ENCODE data around the gene AGK.

AGK gene

DNA sequence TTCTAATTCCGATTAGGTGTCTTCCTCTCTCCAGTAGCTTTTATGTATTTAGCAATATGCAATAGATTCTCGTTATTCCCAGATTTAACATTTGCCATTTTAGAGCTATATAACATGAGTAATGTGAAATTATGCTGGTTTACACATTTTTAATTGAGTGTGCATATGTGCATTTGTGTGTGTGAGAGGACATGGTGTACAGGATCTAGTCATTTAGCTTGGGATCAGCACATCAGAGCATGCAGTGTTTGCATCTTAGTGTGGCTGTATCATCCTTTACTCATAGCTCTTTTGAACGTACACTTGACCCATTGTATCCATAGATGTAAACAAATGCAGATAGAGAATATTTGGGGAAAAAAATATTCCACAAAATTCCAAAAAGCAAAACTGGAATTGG lies 84.8 kb downstream of the AGK start:
- DNase-seq (ENCODE audit: low read depth in 1 of 2, low spot score in 1 of 2) = no peak
- H3K27ac ChIP-seq (replicated peaks) = no peak overlapping the region
- TF ChIP-seq SPI1 (IDR thresholded peaks at IDR 0.05; ENCODE audit: borderline replicate concordance, low read depth) = no peak
- TF ChIP-seq, protein P1, sequence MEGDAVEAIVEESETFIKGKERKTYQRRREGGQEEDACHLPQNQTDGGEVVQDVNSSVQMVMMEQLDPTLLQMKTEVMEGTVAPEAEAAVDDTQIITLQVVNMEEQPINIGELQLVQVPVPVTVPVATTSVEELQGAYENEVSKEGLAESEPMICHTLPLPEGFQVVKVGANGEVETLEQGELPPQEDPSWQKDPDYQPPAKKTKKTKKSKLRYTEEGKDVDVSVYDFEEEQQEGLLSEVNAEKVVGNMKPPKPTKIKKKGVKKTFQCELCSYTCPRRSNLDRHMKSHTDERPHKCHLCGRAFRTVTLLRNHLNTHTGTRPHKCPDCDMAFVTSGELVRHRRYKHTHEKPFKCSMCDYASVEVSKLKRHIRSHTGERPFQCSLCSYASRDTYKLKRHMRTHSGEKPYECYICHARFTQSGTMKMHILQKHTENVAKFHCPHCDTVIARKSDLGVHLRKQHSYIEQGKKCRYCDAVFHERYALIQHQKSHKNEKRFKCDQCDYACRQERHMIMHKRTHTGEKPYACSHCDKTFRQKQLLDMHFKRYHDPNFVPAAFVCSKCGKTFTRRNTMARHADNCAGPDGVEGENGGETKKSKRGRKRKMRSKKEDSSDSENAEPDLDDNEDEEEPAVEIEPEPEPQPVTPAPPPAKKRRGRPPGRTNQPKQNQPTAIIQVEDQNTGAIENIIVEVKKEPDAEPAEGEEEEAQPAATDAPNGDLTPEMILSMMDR (IDR thresholded peaks at IDR 0.05; ENCODE audit: insufficient read depth, low read length) = no peak
- TF ChIP-seq, protein P2, sequence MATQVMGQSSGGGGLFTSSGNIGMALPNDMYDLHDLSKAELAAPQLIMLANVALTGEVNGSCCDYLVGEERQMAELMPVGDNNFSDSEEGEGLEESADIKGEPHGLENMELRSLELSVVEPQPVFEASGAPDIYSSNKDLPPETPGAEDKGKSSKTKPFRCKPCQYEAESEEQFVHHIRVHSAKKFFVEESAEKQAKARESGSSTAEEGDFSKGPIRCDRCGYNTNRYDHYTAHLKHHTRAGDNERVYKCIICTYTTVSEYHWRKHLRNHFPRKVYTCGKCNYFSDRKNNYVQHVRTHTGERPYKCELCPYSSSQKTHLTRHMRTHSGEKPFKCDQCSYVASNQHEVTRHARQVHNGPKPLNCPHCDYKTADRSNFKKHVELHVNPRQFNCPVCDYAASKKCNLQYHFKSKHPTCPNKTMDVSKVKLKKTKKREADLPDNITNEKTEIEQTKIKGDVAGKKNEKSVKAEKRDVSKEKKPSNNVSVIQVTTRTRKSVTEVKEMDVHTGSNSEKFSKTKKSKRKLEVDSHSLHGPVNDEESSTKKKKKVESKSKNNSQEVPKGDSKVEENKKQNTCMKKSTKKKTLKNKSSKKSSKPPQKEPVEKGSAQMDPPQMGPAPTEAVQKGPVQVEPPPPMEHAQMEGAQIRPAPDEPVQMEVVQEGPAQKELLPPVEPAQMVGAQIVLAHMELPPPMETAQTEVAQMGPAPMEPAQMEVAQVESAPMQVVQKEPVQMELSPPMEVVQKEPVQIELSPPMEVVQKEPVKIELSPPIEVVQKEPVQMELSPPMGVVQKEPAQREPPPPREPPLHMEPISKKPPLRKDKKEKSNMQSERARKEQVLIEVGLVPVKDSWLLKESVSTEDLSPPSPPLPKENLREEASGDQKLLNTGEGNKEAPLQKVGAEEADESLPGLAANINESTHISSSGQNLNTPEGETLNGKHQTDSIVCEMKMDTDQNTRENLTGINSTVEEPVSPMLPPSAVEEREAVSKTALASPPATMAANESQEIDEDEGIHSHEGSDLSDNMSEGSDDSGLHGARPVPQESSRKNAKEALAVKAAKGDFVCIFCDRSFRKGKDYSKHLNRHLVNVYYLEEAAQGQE (IDR thresholded peaks at IDR 0.05; ENCODE audit: insufficient replicate concordance, low read depth) = no peak
- TF ChIP-seq POLR2AphosphoS5 (IDR thresholded peaks at IDR 0.05; ENCODE audit: low read depth) = no peak
- TF ChIP-seq GABPA (IDR thresholded peaks at IDR 0.05; ENCODE audit: low read depth) = no peak
- no peaks in the 10 kb centered on the region for H3K27me3 ChIP-seq (ENCODE audit: insufficient read depth, poor library complexity, severe bottlenecking)
- no peak overlapping the region for H3K4me3 ChIP-seq (replicated peaks; ENCODE audit: insufficient read depth, low read length)

DNA sequence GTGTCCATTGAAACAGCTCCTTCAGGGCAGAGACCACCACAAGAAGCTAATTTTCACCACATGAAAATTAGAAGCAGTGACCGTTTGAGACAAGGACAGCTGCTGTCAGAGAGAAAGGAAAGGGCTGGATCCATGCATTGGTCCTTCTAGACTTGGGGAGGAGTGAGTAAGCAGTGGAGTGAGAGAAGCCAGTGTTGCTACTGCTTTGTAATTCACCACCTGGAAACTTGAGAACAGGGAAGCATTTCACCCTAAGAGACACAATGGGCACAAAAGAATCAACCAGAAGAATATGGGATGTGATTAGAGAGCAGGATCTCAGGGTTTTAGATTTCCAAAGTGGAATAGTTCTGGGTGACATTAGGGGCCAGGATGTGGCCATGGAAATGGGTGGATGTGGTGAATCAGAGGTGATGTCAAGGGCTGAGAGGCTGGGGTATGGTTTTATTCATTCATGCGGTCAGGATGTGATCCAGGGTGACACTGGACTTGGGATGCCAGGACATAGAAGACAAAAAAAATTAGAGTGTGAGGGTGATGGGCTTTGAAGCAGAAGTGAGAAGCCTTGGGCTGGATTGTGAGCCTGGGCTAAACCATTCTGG lies 89.1 kb downstream of the AGK start:
- DNase-seq (ENCODE audit: low read depth in 1 of 2, low spot score in 1 of 2) = no peak
- TF ChIP-seq SPI1 (IDR thresholded peaks at IDR 0.05; ENCODE audit: borderline replicate concordance, low read depth) (no peak), POLR2AphosphoS5 (IDR thresholded peaks at IDR 0.05; ENCODE audit: low read depth) (no peak), GABPA (IDR thresholded peaks at IDR 0.05; ENCODE audit: low read depth) (no peak)
- TF ChIP-seq, protein P1 (IDR thresholded peaks at IDR 0.05; ENCODE audit: insufficient read depth, low read length) = no peak
- TF ChIP-seq, protein P2 (IDR thresholded peaks at IDR 0.05; ENCODE audit: insufficient replicate concordance, low read depth) = no peak
- Histone ChIP-seq H3K27ac (replicated peaks) (no peak overlapping the region), H3K4me3 (replicated peaks; ENCODE audit: insufficient read depth, low read length) (no peak overlapping the region), H3K27me3 (ENCODE audit: insufficient read depth, poor library complexity, severe bottlenecking) (no peaks in the 10 kb centered on the region)

DNA sequence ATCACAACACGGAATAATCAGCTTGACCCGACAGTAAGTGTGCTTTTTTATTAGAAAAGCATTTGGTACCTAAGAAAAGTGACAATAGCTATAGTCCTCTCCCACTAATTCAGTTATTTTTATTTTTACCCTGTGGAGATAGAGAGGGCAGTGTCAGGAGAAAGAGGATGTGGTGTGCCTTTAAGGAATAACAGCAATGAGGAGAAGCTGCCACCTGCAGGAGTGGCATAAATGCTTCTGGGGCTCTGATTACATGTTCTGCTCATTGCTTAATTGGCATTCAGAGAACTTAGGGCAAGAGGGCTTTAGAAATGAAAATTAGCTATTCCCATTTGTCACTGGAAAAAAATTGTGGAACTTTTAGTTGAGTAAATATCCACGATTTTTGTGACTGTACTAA lies 90.7 kb downstream of the AGK start:
- no peak for DNase-seq (ENCODE audit: low read depth in 1 of 2, low spot score in 1 of 2)
- H3K4me3 ChIP-seq (replicated peaks; ENCODE audit: insufficient read depth, low read length) = no peak overlapping the region
- no peaks in the 10 kb centered on the region for H3K27me3 ChIP-seq (ENCODE audit: insufficient read depth, poor library complexity, severe bottlenecking)
- no peak overlapping the region for H3K27ac ChIP-seq (replicated peaks)
- TF ChIP-seq, protein P2 (IDR thresholded peaks at IDR 0.05; ENCODE audit: insufficient replicate concordance, low read depth) = no peak
- TF ChIP-seq GABPA (IDR thresholded peaks at IDR 0.05; ENCODE audit: low read depth) (no peak), POLR2AphosphoS5 (IDR thresholded peaks at IDR 0.05; ENCODE audit: low read depth) (no peak), SPI1 (IDR thresholded peaks at IDR 0.05; ENCODE audit: borderline replicate concordance, low read depth) (no peak)
- TF ChIP-seq, protein P1 (IDR thresholded peaks at IDR 0.05; ENCODE audit: insufficient read depth, low read length) = no peak

All from HL-60 (cell line).